OCI-LY1 (cell line): Measurements from ENCODE around the gene PPP2R2C.

Source experiments
- EZH2 ChIP-seq: fragments of 200-600 bp; sonication (generic), shearing (Covaris generic); IDR thresholded peaks from 2 replicates; pipeline ENCODE4 v1.8.0; 2017; ENCODE audit warnings: borderline replicate concordance, mixed run types, mild to moderate bottlenecking, antibody characterized with exemption, low read length, moderate library complexity, mixed read lengths
- TF ChIP-seq, protein P1 (sequence below): fragments of 200-600 bp; sonication (generic), shearing (Covaris generic); IDR thresholded peaks from 2 replicates; pipeline ENCODE4 v1.5.1; 2017; ENCODE audit warnings: mild to moderate bottlenecking, antibody characterized with exemption, low read length, moderate library complexity, mixed read lengths

DNA sequence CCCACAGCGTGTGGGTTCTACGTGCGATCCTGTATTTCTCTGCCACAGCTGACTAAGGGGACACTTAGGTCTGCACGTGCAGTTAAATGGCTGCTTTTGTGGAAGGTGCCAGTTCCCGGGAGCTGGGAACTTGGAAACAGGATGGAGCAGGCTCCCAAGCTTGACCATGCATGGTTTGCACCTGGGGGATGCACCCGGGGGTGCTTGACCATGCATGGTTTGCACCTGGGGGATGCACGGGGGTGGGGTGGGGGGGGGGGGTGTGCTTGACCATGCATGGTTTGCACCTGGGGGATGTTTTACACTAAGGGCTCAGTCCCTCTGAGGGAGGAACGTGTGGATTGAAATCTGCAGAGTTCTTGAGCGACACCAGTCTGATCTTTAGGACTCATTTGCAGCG lies 197.1 kb downstream of the PPP2R2C start:
- TF ChIP-seq, protein P1, sequence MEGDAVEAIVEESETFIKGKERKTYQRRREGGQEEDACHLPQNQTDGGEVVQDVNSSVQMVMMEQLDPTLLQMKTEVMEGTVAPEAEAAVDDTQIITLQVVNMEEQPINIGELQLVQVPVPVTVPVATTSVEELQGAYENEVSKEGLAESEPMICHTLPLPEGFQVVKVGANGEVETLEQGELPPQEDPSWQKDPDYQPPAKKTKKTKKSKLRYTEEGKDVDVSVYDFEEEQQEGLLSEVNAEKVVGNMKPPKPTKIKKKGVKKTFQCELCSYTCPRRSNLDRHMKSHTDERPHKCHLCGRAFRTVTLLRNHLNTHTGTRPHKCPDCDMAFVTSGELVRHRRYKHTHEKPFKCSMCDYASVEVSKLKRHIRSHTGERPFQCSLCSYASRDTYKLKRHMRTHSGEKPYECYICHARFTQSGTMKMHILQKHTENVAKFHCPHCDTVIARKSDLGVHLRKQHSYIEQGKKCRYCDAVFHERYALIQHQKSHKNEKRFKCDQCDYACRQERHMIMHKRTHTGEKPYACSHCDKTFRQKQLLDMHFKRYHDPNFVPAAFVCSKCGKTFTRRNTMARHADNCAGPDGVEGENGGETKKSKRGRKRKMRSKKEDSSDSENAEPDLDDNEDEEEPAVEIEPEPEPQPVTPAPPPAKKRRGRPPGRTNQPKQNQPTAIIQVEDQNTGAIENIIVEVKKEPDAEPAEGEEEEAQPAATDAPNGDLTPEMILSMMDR = no peak
- no peak for TF ChIP-seq EZH2
